Stimulated activated naive CD4-positive, alpha-beta T cell (primary cell): ENCODE data around the gene MEF2C.

ENCODE experiments used
- DNase-seq, 6 experiments: peaks; one replicate each; lab custom pipeline; 2025; lab: John Stamatoyannopoulos, UW

Gene MEF2C

GRCh38 chr5:88888291-88888690 lies 5.3 kb upstream of the MEF2C start:
- no peak for DNase-seq

- DNase-seq, result no peak
Measured at GRCh38 chr5:88887342-88887741, 4.4 kb upstream of the MEF2C start.

- no peak for DNase-seq
Measured at GRCh38 chr5:88886746-88887341, 3.9 kb upstream of the MEF2C start.

GRCh38 chr5:88886252-88886651 lies 3.3 kb upstream of the MEF2C start:
- no peak for DNase-seq

- no peak for DNase-seq
Measured at GRCh38 chr5:88885002-88885401, 2.0 kb upstream of the MEF2C start.

- no peak for DNase-seq
Measured at GRCh38 chr5:88884608-88884877, 1.6 kb upstream of the MEF2C start.

GRCh38 chr5:88883836-88884607 lies 1.0 kb upstream of the MEF2C start:
- DNase-seq, result no peak

GRCh38 chr5:88882276-88883038 lies 527 bp downstream of the MEF2C start:
- no peak for DNase-seq

- DNase-seq, result no peak
Measured at GRCh38 chr5:88881571-88881971, 1.4 kb downstream of the MEF2C start.

- no peak for DNase-seq
Measured at GRCh38 chr5:88880201-88880600, 2.8 kb downstream of the MEF2C start.

GRCh38 chr5:88879724-88880123 lies 3.3 kb downstream of the MEF2C start:
- no peak for DNase-seq

- no peak for DNase-seq
Measured at GRCh38 chr5:88878976-88879375, 4.0 kb downstream of the MEF2C start.

- no peak for DNase-seq
Measured at GRCh38 chr5:88877826-88878225, 5.2 kb downstream of the MEF2C start.

GRCh38 chr5:88876714-88877113 lies 6.3 kb downstream of the MEF2C start:
- DNase-seq, result no peak

- no peak for DNase-seq
Measured at GRCh38 chr5:88875341-88876234, 7.4 kb downstream of the MEF2C start.

- no peak for DNase-seq
Measured at GRCh38 chr5:88873447-88873846, 9.5 kb downstream of the MEF2C start.

GRCh38 chr5:88872971-88873370 lies 10.0 kb downstream of the MEF2C start:
- no peak for DNase-seq

GRCh38 chr5:88870285-88870684 lies 12.7 kb downstream of the MEF2C start:
- DNase-seq, result no peak

- DNase-seq, result no peak
Measured at GRCh38 chr5:88868468-88869068, 14.4 kb downstream of the MEF2C start.

- DNase-seq, result no peak
Measured at GRCh38 chr5:88867638-88868037, 15.3 kb downstream of the MEF2C start.

GRCh38 chr5:88863523-88863922 lies 19.5 kb downstream of the MEF2C start:
- no peak for DNase-seq
